ENCODE results near the gene ZBTB16. TPM values are rescaled to one million over a fixed set of nuclear protein-coding genes. Genes with fewer than 3 reads are reported as not detected.

Gene ZBTB16
- total RNA-seq, 5 donors from 2014 or later (not counting 1 experiment from before 2014, with no cell fraction given) = 8.3 to 20.5 (median 12.4) TPM

DNA sequence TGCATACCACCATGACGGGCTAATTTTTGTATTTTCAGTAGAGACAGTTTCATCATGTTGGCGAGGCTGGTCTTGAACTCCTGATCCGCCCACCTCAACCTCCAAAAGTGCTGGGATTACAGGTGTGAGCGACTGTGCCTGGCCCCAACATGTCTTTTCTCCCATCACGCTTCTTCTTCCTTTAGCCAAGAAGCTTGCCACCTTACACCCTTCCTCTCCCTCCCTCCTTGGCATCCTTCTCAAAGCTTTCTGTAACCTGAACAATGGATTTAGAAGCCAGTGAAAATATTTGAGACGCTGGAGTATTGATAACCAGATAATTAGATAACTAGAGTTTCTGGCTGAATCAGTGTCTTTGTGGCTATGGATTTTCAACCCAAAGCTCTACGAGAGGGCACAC lies 225.4 kb downstream of the ZBTB16 start:
- ChIA-PET POLR2A (interaction anchor here in 1 of 2 donors (0.5 kb wide), 1 partner anchor 504 kb away, joined by 3 read pairs; no protein-coding TSS in a partner anchor), CTCF (no interaction called here)
- no peak overlapping the region for H3K27ac Mint-ChIP-seq

DNA sequence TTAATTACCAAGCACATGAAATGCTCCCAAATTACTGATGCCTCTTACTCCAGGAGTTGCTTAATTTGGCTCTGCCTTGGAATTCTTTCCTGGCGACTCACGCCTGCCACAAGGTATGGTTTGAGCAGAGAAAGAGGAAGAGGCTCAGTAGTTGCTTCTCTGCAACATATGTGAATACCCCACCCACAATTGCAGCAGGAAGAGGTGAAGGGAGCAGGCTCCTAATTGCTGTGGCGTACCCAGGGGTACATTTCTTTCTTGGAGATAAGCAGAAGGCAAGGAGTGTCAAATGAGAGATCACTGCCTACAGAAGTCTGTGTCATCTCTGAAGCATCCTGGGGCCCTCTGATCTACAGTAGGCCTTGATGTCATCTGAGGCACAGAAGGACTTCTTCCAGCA lies 226.1 kb downstream of the ZBTB16 start:
- CTCF ChIA-PET = no interaction called here
- Mint-ChIP-seq H3K27ac (no peak overlapping the region), H3K4me3 (no peak overlapping the region), H3K4me1 (no peaks in the 10 kb centered on the region), H3K27me3 (peaks cover 0 to 1% of the 10 kb centered on the region in 2 donors), H3K9me3 (no peaks in the 10 kb centered on the region), H3K36me3 (no peaks in the 10 kb centered on the region)
- no peaks in the 10 kb centered on the region for H3K4me1 ChIP-seq (ENCODE audit: control insufficient read depth in 1 of 2, extremely low read depth in 1 of 2, insufficient read depth in 2 of 2, low read length in 2 of 2)
- no peak for ATAC-seq (replicated peaks in 1 of 4)
- no peak overlapping the region for H3K27ac ChIP-seq (ENCODE audit: low read length)
- H3K27me3 ChIP-seq (replicated peaks in 1 of 2; ENCODE audit: control insufficient read depth in 2 of 2, extremely low read depth in 1 of 2, insufficient read depth in 2 of 2, low read length in 1 of 2) = peaks cover 2 to 4% of the 10 kb centered on the region in 2 experiments
- POLR2A ChIA-PET = no interaction called here
- WGBS (ENCODE audit: insufficient coverage) = 83% methylated on average over 1 of the region's 3 CpGs
- H3K9me3 ChIP-seq = no peaks in the 10 kb centered on the region
- H3K36me3 ChIP-seq (ENCODE audit: control insufficient read depth in 2 of 2, extremely low read depth in 1 of 2, insufficient read depth in 1 of 2, low read length in 1 of 2) = no peaks in the 10 kb centered on the region
- no peak overlapping the region for H3K4me3 ChIP-seq (ENCODE audit: control insufficient read depth in 1 of 2, extremely low read depth in 1 of 2, low read length in 1 of 2)
- DNase-seq = no peak

More for the DNA sequence above, 225.4 kb downstream of the ZBTB16 start:
- peaks cover under 1% of the 10 kb centered on the region in 2 donors for H3K27me3 Mint-ChIP-seq
- DNase-seq (no peak), ATAC-seq (replicated peaks in 1 of 4) (no peak)
- no peak overlapping the region for H3K4me3 Mint-ChIP-seq
- Histone ChIP-seq H3K4me1 (ENCODE audit: control insufficient read depth in 1 of 2, extremely low read depth in 1 of 2, insufficient read depth in 2 of 2, low read length in 2 of 2) (no peaks in the 10 kb centered on the region), H3K36me3 (ENCODE audit: control insufficient read depth in 2 of 2, extremely low read depth in 1 of 2, insufficient read depth in 1 of 2, low read length in 1 of 2) (no peaks in the 10 kb centered on the region), H3K27me3 (replicated peaks in 1 of 2; ENCODE audit: control insufficient read depth in 2 of 2, extremely low read depth in 1 of 2, insufficient read depth in 2 of 2, low read length in 1 of 2) (peaks cover 2 to 10% of the 10 kb centered on the region in 2 experiments), H3K27ac (ENCODE audit: low read length) (no peak overlapping the region), H3K4me3 (ENCODE audit: control insufficient read depth in 1 of 2, extremely low read depth in 1 of 2, low read length in 1 of 2) (no peak overlapping the region), H3K9me3 (no peaks in the 10 kb centered on the region)
- H3K36me3 Mint-ChIP-seq = no peaks in the 10 kb centered on the region
- no peaks in the 10 kb centered on the region for H3K9me3 Mint-ChIP-seq
- 96% methylated on average over 4 of the region's 7 CpGs for WGBS (ENCODE audit: insufficient coverage)
- no peaks in the 10 kb centered on the region for H3K4me1 Mint-ChIP-seq

DNA sequence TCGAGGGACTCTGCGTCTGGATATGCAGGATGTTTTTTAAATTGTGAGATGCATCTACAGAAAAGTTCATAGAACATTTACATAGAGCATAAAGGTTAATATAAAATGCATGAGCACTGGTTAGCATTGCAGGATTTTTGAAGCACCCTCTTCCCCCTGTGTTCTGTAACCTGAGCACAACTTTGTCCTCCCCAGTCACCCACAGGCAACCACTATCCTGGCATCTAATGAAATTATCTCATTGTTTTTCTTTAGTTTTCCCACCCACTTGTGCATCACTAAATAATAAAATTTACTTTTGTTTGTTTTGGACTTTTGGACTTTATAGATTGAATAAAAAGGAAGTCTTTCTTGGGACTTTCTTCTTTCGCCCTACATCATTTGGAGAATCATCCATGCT lies 226.7 kb downstream of the ZBTB16 start:
- no peaks in the 10 kb centered on the region for H3K4me1 Mint-ChIP-seq
- H3K4me1 ChIP-seq (ENCODE audit: control insufficient read depth in 1 of 2, extremely low read depth in 1 of 2, insufficient read depth in 2 of 2, low read length in 2 of 2) = no peaks in the 10 kb centered on the region
- H3K27me3 Mint-ChIP-seq = peaks cover 0 to 5% of the 10 kb centered on the region in 2 donors
- H3K9me3 Mint-ChIP-seq = no peaks in the 10 kb centered on the region
- H3K27ac ChIP-seq (ENCODE audit: low read length) = no peak overlapping the region
- H3K4me3 ChIP-seq (ENCODE audit: control insufficient read depth in 1 of 2, extremely low read depth in 1 of 2, low read length in 1 of 2) = no peak overlapping the region
- H3K27me3 ChIP-seq (replicated peaks in 1 of 2; ENCODE audit: control insufficient read depth in 2 of 2, extremely low read depth in 1 of 2, insufficient read depth in 2 of 2, low read length in 1 of 2) = peaks cover 0 to 2% of the 10 kb centered on the region in 2 experiments
- ATAC-seq (replicated peaks in 1 of 4) (no peak), DNase-seq (no peak)
- ChIA-PET CTCF (no interaction called here), POLR2A (no interaction called here)
- H3K36me3 Mint-ChIP-seq = no peaks in the 10 kb centered on the region
- WGBS (ENCODE audit: insufficient coverage) = no CpG with 5 or more reads among the region's 3 CpGs
- H3K36me3 ChIP-seq (ENCODE audit: control insufficient read depth in 2 of 2, extremely low read depth in 1 of 2, insufficient read depth in 1 of 2, low read length in 1 of 2) = no peaks in the 10 kb centered on the region
- no peak overlapping the region for H3K27ac Mint-ChIP-seq
- no peak overlapping the region for H3K4me3 Mint-ChIP-seq
- no peaks in the 10 kb centered on the region for H3K9me3 ChIP-seq

DNA sequence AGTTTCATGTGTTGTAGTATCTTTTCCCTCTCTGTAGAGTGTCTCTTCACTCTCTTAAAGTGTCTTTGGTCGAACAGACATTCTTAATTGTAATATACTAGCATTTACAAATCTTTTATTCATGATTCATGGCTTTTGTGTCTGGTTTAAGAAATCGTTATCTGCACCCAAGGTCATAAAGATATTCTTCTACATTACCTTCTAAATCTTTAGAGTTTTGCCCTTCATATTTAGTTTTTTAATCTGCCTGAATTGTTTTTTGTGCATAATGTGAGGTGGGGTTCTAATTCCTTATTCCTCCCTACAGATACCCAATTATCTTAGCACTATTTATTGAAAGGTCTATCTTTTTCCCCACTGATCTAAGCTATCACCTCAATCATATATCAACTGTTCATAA lies 227.6 kb downstream of the ZBTB16 start:
- no peaks in the 10 kb centered on the region for H3K36me3 ChIP-seq (ENCODE audit: control insufficient read depth in 2 of 2, extremely low read depth in 1 of 2, insufficient read depth in 1 of 2, low read length in 1 of 2)
- H3K27me3 ChIP-seq (replicated peaks in 1 of 2; ENCODE audit: control insufficient read depth in 2 of 2, extremely low read depth in 1 of 2, insufficient read depth in 2 of 2, low read length in 1 of 2) = peaks cover 0 to 2% of the 10 kb centered on the region in 2 experiments
- DNase-seq = no peak
- no peak overlapping the region for H3K4me3 ChIP-seq (ENCODE audit: control insufficient read depth in 1 of 2, extremely low read depth in 1 of 2, low read length in 1 of 2)
- Mint-ChIP-seq H3K27ac (no peak overlapping the region), H3K36me3 (no peaks in the 10 kb centered on the region), H3K4me3 (no peak overlapping the region), H3K27me3 (peaks cover 0 to 5% of the 10 kb centered on the region in 2 donors), H3K9me3 (no peaks in the 10 kb centered on the region), H3K4me1 (peaks cover 0 to 5% (median 3%) of the 10 kb centered on the region in 3 donors)
- no peak overlapping the region for H3K27ac ChIP-seq (ENCODE audit: low read length)
- WGBS (ENCODE audit: insufficient coverage) = no CpG with 5 or more reads among the region's 2 CpGs
- no peak for ATAC-seq (replicated peaks in 1 of 4)
- H3K9me3 ChIP-seq = no peaks in the 10 kb centered on the region
- no peaks in the 10 kb centered on the region for H3K4me1 ChIP-seq (ENCODE audit: control insufficient read depth in 1 of 2, extremely low read depth in 1 of 2, insufficient read depth in 2 of 2, low read length in 2 of 2)
- POLR2A ChIA-PET = no interaction called here
- CTCF ChIA-PET = interaction anchor here (0.6 to 1.1 kb wide), 3 partner anchors 251 to 490 kb away, joined by 3 to 5 read pairs (median 4); no protein-coding TSS in a partner anchor

DNA sequence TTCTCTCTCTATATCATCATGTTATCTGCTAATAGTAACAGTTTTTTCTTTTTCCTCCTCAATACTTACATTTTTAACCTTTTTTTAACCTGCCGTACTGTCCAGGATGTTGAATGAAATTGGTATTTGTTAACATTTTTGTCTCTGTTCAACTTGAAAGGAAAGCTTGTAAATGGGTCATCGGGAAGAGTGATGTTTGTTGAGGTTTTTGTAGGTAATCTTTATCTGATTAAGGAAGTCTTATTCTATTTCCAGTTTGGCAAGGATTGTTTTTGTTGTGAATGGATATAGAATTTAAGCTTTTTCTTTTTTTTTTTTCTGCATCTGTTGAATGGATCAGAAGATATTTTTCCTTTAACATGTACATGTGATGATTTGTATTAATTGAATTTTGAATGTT lies 228.6 kb downstream of the ZBTB16 start:
- POLR2A ChIA-PET = interaction anchor here in 1 of 2 donors (0.6 kb wide), 1 partner anchor 51 kb away, joined by 3 read pairs; no protein-coding TSS in a partner anchor
- Mint-ChIP-seq H3K36me3 (no peaks in the 10 kb centered on the region), H3K4me1 (peaks cover 0 to 5% (median 3%) of the 10 kb centered on the region in 3 donors), H3K9me3 (no peaks in the 10 kb centered on the region), H3K4me3 (no peak overlapping the region), H3K27ac (no peak overlapping the region), H3K27me3 (peaks cover 0 to 5% of the 10 kb centered on the region in 2 donors)
- Histone ChIP-seq H3K27ac (ENCODE audit: low read length) (no peak overlapping the region), H3K27me3 (replicated peaks in 1 of 2; ENCODE audit: control insufficient read depth in 2 of 2, extremely low read depth in 1 of 2, insufficient read depth in 2 of 2, low read length in 1 of 2) (peaks cover 0 to 2% of the 10 kb centered on the region in 2 experiments), H3K4me1 (ENCODE audit: control insufficient read depth in 1 of 2, extremely low read depth in 1 of 2, insufficient read depth in 2 of 2, low read length in 2 of 2) (no peaks in the 10 kb centered on the region), H3K36me3 (ENCODE audit: control insufficient read depth in 2 of 2, extremely low read depth in 1 of 2, insufficient read depth in 1 of 2, low read length in 1 of 2) (no peaks in the 10 kb centered on the region), H3K4me3 (ENCODE audit: control insufficient read depth in 1 of 2, extremely low read depth in 1 of 2, low read length in 1 of 2) (no peak overlapping the region), H3K9me3 (no peaks in the 10 kb centered on the region)
- WGBS (ENCODE audit: insufficient coverage) = no CpG with 5 or more reads among the region's 2 CpGs
- CTCF ChIA-PET = interaction anchor here (1.0 to 1.1 kb wide), 2 partner anchors 252 to 291 kb away, joined by 3 to 5 read pairs; no protein-coding TSS in a partner anchor
- DNase-seq = no peak
- no peak for ATAC-seq (replicated peaks in 1 of 4)

DNA sequence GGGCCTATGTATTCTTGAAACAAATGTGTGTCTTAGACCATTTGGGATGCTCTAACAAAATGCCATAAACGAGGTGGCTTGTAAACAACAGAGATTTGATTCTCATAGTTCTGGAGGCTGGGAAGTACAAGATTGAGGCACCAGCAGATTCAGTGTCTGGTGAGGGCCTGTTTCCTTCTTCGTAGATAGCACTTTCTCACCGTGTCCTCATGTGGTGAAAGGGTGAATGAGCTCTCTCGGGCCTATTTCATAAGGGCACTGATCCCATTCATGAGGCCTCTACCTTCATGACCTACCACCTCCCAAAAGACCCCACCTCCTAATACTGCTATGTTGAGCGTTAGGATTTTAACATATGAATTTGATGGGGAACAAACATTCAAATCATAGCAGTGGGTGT lies 230.3 kb downstream of the ZBTB16 start:
- Histone ChIP-seq H3K36me3 (ENCODE audit: control insufficient read depth in 2 of 2, extremely low read depth in 1 of 2, insufficient read depth in 1 of 2, low read length in 1 of 2) (no peaks in the 10 kb centered on the region), H3K27ac (ENCODE audit: low read length) (no peak overlapping the region), H3K4me1 (ENCODE audit: control insufficient read depth in 1 of 2, extremely low read depth in 1 of 2, insufficient read depth in 2 of 2, low read length in 2 of 2) (no peaks in the 10 kb centered on the region), H3K4me3 (ENCODE audit: control insufficient read depth in 1 of 2, extremely low read depth in 1 of 2, low read length in 1 of 2) (no peak overlapping the region), H3K9me3 (no peaks in the 10 kb centered on the region), H3K27me3 (replicated peaks in 1 of 2; ENCODE audit: control insufficient read depth in 2 of 2, extremely low read depth in 1 of 2, insufficient read depth in 2 of 2, low read length in 1 of 2) (peaks cover 0 to 2% of the 10 kb centered on the region in 2 experiments)
- DNase-seq = no peak
- WGBS (ENCODE audit: insufficient coverage) = 43% methylated on average over 1 of the region's 5 CpGs
- ChIA-PET CTCF (no interaction called here), POLR2A (no interaction called here)
- Mint-ChIP-seq H3K4me3 (no peak overlapping the region), H3K27me3 (peaks cover 5% of the 10 kb centered on the region in 2 donors), H3K27ac (no peak overlapping the region), H3K4me1 (peaks cover 0 to 5% (median 3%) of the 10 kb centered on the region in 3 donors), H3K36me3 (no peaks in the 10 kb centered on the region), H3K9me3 (no peaks in the 10 kb centered on the region)
- no peak for ATAC-seq (replicated peaks in 1 of 4)
